Measurements from ENCODE around the gene PSMC3. TPM values are rescaled to one million over a fixed set of nuclear protein-coding genes. Genes with fewer than 3 reads are reported as not detected.

The PSMC3 gene
- total RNA-seq, 1 donor from 2014 or later, result 79.4 TPM

GRCh38 chr11:47395223-47396048 is 30.8 kb downstream of the PSMC3 start:
- ATAC-seq (no peak), DNase-seq (no peak)
- Histone ChIP-seq H3K36me3 (no peaks in the 10 kb centered on the region), H3K27ac (peak overlapping the region; percentile 95), H3K27me3 (no peaks in the 10 kb centered on the region), H3K9me3 (no peaks in the 10 kb centered on the region), H3K4me1 (peaks cover 30% of the 10 kb centered on the region), H3K4me3 (peak overlapping the region; percentile 25)
- TF ChIP-seq CTCF (IDR thresholded peaks at IDR 0.05), result no peak
- intact Hi-C loops (cut with DNase I), result no loop called here

GRCh38 chr11:47394322-47395222 is 31.7 kb downstream of the PSMC3 start:
- no peak for TF ChIP-seq CTCF (IDR thresholded peaks at IDR 0.05)
- Histone ChIP-seq H3K4me3 (peak overlapping the region; percentile 25), H3K27ac (peak overlapping the region; percentile 95), H3K36me3 (no peaks in the 10 kb centered on the region), H3K9me3 (no peaks in the 10 kb centered on the region), H3K4me1 (peaks cover 26% of the 10 kb centered on the region), H3K27me3 (no peaks in the 10 kb centered on the region)
- ATAC-seq (peak; percentile 70), DNase-seq (peak; percentile 85)
- intact Hi-C loops (cut with DNase I), result no loop called here

- no peaks in the 10 kb centered on the region for H3K9me3 ChIP-seq
- TF ChIP-seq CTCF (IDR thresholded peaks at IDR 0.05), result no peak
- peak overlapping the region; percentile 25 for H3K4me3 ChIP-seq
- DNase-seq, result peak; percentile 79
- no peaks in the 10 kb centered on the region for H3K36me3 ChIP-seq
- H3K4me1 ChIP-seq, result peaks cover 23% of the 10 kb centered on the region
- no peaks in the 10 kb centered on the region for H3K27me3 ChIP-seq
- intact Hi-C loops (cut with DNase I), result no loop called here
- peak; percentile 48 for ATAC-seq
- peak overlapping the region; percentile 95 for H3K27ac ChIP-seq
Measured at GRCh38 chr11:47394050-47394321, 32.3 kb downstream of the PSMC3 start.

GRCh38 chr11:47393163-47394049 is 32.8 kb downstream of the PSMC3 start:
- ATAC-seq (peak; percentile 8), DNase-seq (peak; percentile 76)
- TF ChIP-seq CTCF (IDR thresholded peaks at IDR 0.05), result no peak
- Histone ChIP-seq H3K4me1 (peaks cover 27% of the 10 kb centered on the region), H3K4me3 (peak overlapping the region; percentile 25), H3K9me3 (no peaks in the 10 kb centered on the region), H3K27me3 (no peaks in the 10 kb centered on the region), H3K27ac (peak overlapping the region; percentile 95), H3K36me3 (no peaks in the 10 kb centered on the region)
- intact Hi-C loops (cut with DNase I), result no loop called here

- Histone ChIP-seq H3K9me3 (no peaks in the 10 kb centered on the region), H3K27me3 (no peaks in the 10 kb centered on the region), H3K27ac (peak overlapping the region; percentile 95), H3K4me3 (no peak overlapping the region), H3K36me3 (no peaks in the 10 kb centered on the region), H3K4me1 (peaks cover 29% of the 10 kb centered on the region)
- no peak for DNase-seq
- intact Hi-C loops (cut with DNase I), result no loop called here
- ATAC-seq, result no peak
- TF ChIP-seq CTCF (IDR thresholded peaks at IDR 0.05), result no peak
Measured at GRCh38 chr11:47392546-47393162, 33.6 kb downstream of the PSMC3 start.

All from upper lobe of right lung (tissue), 1 donor.